Psoas muscle (tissue), 8 donors: Measurements from ENCODE around the gene PRSS8. TPM values are rescaled to one million over a fixed set of nuclear protein-coding genes. Genes with fewer than 3 reads are reported as not detected.

Experiments used
- ATAC-seq, 4 donors: fragments of 200-7000 bp; cut with Tn5 transposase; one replicate each; pipeline ENCODE4 v1.9.1; 2020; ENCODE audit warnings: moderate library complexity in 3 of 4, mild to moderate bottlenecking in 2 of 4
- DNase-seq, 2 donors: peaks; one replicate each; pipeline ENCODE4 v3.0.0-alpha.2; 2020
- H3K27ac ChIP-seq: fragments of 200-600 bp; one replicate; pipeline ENCODE4 v1.8.0; 2022
- H3K27me3 ChIP-seq, 3 donors: fragments of 200-600 bp in 1 of 3; one replicate each; pipeline versions ENCODE4 v1.6.1 to v1.8.0; 2013 to 2022; ENCODE audit warnings: low read length in 2 of 3, mild to moderate bottlenecking in 2 of 3, moderate library complexity in 1 of 3; ENCODE audit not compliant: insufficient read depth in 3 of 3
- H3K36me3 ChIP-seq, 2 donors: fragments of 200-600 bp in 1 of 2; one replicate each; pipeline versions ENCODE4 v1.6.1 to v1.8.0; 2013 to 2022; ENCODE audit warnings: low read depth in 1 of 2, mild to moderate bottlenecking in 1 of 2, moderate library complexity in 1 of 2; ENCODE audit not compliant: insufficient read depth in 1 of 2
- H3K4me1 ChIP-seq: fragments of 200-600 bp; one replicate; pipeline ENCODE4 v1.8.0; 2022
- H3K4me3 ChIP-seq: fragments of 200-600 bp; one replicate; pipeline ENCODE4 v1.8.0; 2022; ENCODE audit warnings: mild to moderate bottlenecking
- H3K9me3 ChIP-seq: fragments of 200-600 bp; one replicate; pipeline ENCODE4 v1.8.0; 2022
- CTCF ChIP-seq: fragments of 200-600 bp; IDR thresholded peaks from one replicate; pipeline ENCODE4 v1.8.0; 2022; ENCODE audit warnings: antibody characterized with exemption
- WGBS, 3 donors: extraction: QIAGEN DNeasy Blood & Tissue Kit; methylation state at CpG; one replicate each; pipeline versions ENCODE4 v1.1.6 to v1.1.7; 2013; 5-methylcytosine and 5-hydroxymethylcytosine counted together
- intact Hi-C, 2 donors: fragments of 100-400 bp; cut with DNase I; formaldehyde crosslinking; loops; one replicate each; pipeline versions ENCODE4 v1.11.0 to v1.14.2; 2022
- polyA plus RNA-seq, 3 donors: library from polyadenylated mRNA; stranded (reverse); fragments of 200-250 nt; gene quantifications; one replicate each; pipeline ENCODE4 v1.2.3, GENCODE V29; 2013
- total RNA-seq, 4 donors: library from RNA; stranded (reverse); fragmentation: NEBNext Ultra II Directional in 2 of 4; extraction: Animal tissue kit (Norgen Biotek cat#: 25700) in 2 of 4; gene quantifications; one replicate each; pipeline versions ENCODE4 v1.2.1 to v1.2.4, GENCODE V29; 2021 to 2023
- donor health status: healthy with polysubstance abuse.
- donor health status: DM: no; HTN: no; CAD: no; lungs with moderate emphysema.
- donor health status: Bipolar disorder and iron deficiency.
- donor health status: healthy.
- donor health status: DM: yes; HTN: yes; CAD: no.
- donor health status: DM: no; HTN: no; CAD: no.
- donor health status: DM: no; HTN: no; CAD: no.
- donor health status: DM: yes; HTN: yes; CAD: no.

PRSS8 gene
- total and polyA plus RNA-seq, 7 donors = 0.07 to 0.22 TPM; not detected in 5

GRCh38 chr16:31082368-31083045 is 53.0 kb downstream of the PRSS8 start:
- no peak for ATAC-seq
- Histone ChIP-seq H3K27ac (no peak overlapping the region), H3K27me3 (no peaks in the 10 kb centered on the region), H3K4me1 (peaks cover 7% of the 10 kb centered on the region), H3K36me3 (peaks cover 4 to 88% of the 10 kb centered on the region in 2 donors), H3K9me3 (no peaks in the 10 kb centered on the region), H3K4me3 (no peak overlapping the region)
- intact Hi-C loops = no loop called here
- WGBS, 3 donors = 67 to 68% (median 67%) methylated on average over 14 of the region's 14 CpGs
- DNase-seq = no peak
- no peak for TF ChIP-seq CTCF

Other genes with a start within 250 kb of the PRSS8 start
- 10 to 100 TPM; 13.9 to 18.1 (median 15.1) TPM for gene BCL7C, start 241.7 kb downstream of the PRSS8 start, total RNA-seq
- 10 to 100 TPM; 18.9 to 40.9 (median 30.2) TPM for gene BCL7C, start 241.7 kb downstream of the PRSS8 start, polyA plus RNA-seq
- 10 to 100 TPM in 1 of 4 donors, 1 to 10 TPM in 3; 8.5 to 16.6 (median 9.4) TPM for gene CTF1, start 239.1 kb downstream of the PRSS8 start, total RNA-seq
- gene CTF1, start 239.1 kb downstream of the PRSS8 start, polyA plus RNA-seq = 1 to 10 TPM; 4.9 to 5.5 (median 5.2) TPM
- 1 to 10 TPM; 3.4 to 4.2 (median 4.1) TPM for gene FBXL19, start 212.2 kb downstream of the PRSS8 start, total RNA-seq
- gene FBXL19, start 212.2 kb downstream of the PRSS8 start, polyA plus RNA-seq = 1 to 10 TPM; 2.8 to 5.4 (median 2.8) TPM
- gene ORAI3, start 186.7 kb downstream of the PRSS8 start, total RNA-seq = 1 to 10 TPM; 3.6 to 5.8 (median 5.5) TPM
- 1 to 10 TPM; 3.5 to 6.0 (median 4.0) TPM for gene ORAI3, start 186.7 kb downstream of the PRSS8 start, polyA plus RNA-seq
- gene SETD1A, start 178.0 kb downstream of the PRSS8 start, total RNA-seq = 10 to 100 TPM; 13.3 to 19.0 (median 16.2) TPM
- 10 to 100 TPM in 1 of 3 donors, 1 to 10 TPM in 2; 7.9 to 15.9 (median 9.4) TPM for gene SETD1A, start 178.0 kb downstream of the PRSS8 start, polyA plus RNA-seq
- 10 to 100 TPM in 1 of 4 donors, 1 to 10 TPM in 3; 3.2 to 12.8 (median 5.4) TPM for gene HSD3B7, start 150.5 kb downstream of the PRSS8 start, total RNA-seq
- gene HSD3B7, start 150.5 kb downstream of the PRSS8 start, polyA plus RNA-seq = 1 to 10 TPM; 3.5 to 4.9 (median 4.1) TPM
- under 1 TPM in 3 of 4 donors, not detected in 1; 0.11 to 0.64 (median 0.26) TPM for gene STX1B, start 125.1 kb downstream of the PRSS8 start, total RNA-seq
- gene STX1B, start 125.1 kb downstream of the PRSS8 start, polyA plus RNA-seq = under 1 TPM; 0.04 to 0.14 (median 0.05) TPM
- gene STX4, start 102.2 kb downstream of the PRSS8 start, total RNA-seq = 10 to 100 TPM; 47.6 to 57.8 (median 51.6) TPM
- 100 to 1,000 TPM in 1 of 3 donors, 10 to 100 TPM in 2; 61.8 to 123 (median 83.3) TPM for gene STX4, start 102.2 kb downstream of the PRSS8 start, polyA plus RNA-seq
- gene ZNF668, start 61.5 kb downstream of the PRSS8 start, total RNA-seq = 1 to 10 TPM; 5.3 to 7.5 (median 5.8) TPM
- 10 to 100 TPM in 2 of 3 donors, 1 to 10 TPM in 1; 7.2 to 12.3 (median 10.9) TPM for gene ZNF668, start 61.5 kb downstream of the PRSS8 start, polyA plus RNA-seq
- 10 to 100 TPM in 2 of 4 donors, 1 to 10 TPM in 2; 8.4 to 22.6 (median 12.3) TPM for gene ZNF646, start 61.3 kb downstream of the PRSS8 start, total RNA-seq
- 10 to 100 TPM in 1 of 3 donors, 1 to 10 TPM in 2; 4.0 to 20.8 (median 5.9) TPM for gene ZNF646, start 61.3 kb downstream of the PRSS8 start, polyA plus RNA-seq
- under 1 TPM; 0.32 to 0.90 (median 0.48) TPM for gene PRSS53, start 46.8 kb downstream of the PRSS8 start, total RNA-seq
- gene PRSS53, start 46.8 kb downstream of the PRSS8 start, polyA plus RNA-seq = under 1 TPM; 0.17 to 0.56 (median 0.31) TPM
- gene VKORC1, start 40.9 kb downstream of the PRSS8 start, total RNA-seq = 10 to 100 TPM; 13.3 to 17.8 (median 16.5) TPM
- 10 to 100 TPM; 28.6 to 57.0 (median 48.3) TPM for gene VKORC1, start 40.9 kb downstream of the PRSS8 start, polyA plus RNA-seq
- 10 to 100 TPM; 36.7 to 72.8 (median 55.4) TPM for gene BCKDK, start 27.3 kb downstream of the PRSS8 start, total RNA-seq
- gene BCKDK, start 27.3 kb downstream of the PRSS8 start, polyA plus RNA-seq = 10 to 100 TPM; 46.6 to 58.6 (median 47.3) TPM
- gene KAT8, start 18.1 kb downstream of the PRSS8 start, total RNA-seq = 10 to 100 TPM; 39.9 to 75.4 (median 61.2) TPM
- 10 to 100 TPM; 36.1 to 56.7 (median 51.2) TPM for gene KAT8, start 18.1 kb downstream of the PRSS8 start, polyA plus RNA-seq
- gene PRSS36, start 14.3 kb upstream of the PRSS8 start, total RNA-seq = 1 to 10 TPM in 1 of 4 donors, under 1 TPM in 3; 0.47 to 1.1 (median 0.67) TPM
- 1 to 10 TPM in 2 of 3 donors, under 1 TPM in 1; 0.24 to 1.7 (median 1.3) TPM for gene PRSS36, start 14.3 kb upstream of the PRSS8 start, polyA plus RNA-seq
- gene FUS, start 44.4 kb upstream of the PRSS8 start, total RNA-seq = 100 to 1,000 TPM; 133 to 246 (median 160) TPM
- gene FUS, start 44.4 kb upstream of the PRSS8 start, polyA plus RNA-seq = 100 to 1,000 TPM; 117 to 185 (median 159) TPM
- gene PYCARD, start 67.0 kb upstream of the PRSS8 start, total RNA-seq = 1 to 10 TPM; 2.6 to 3.2 (median 3.0) TPM
- 1 to 10 TPM; 2.1 to 4.9 (median 3.4) TPM for gene PYCARD, start 67.0 kb upstream of the PRSS8 start, polyA plus RNA-seq
- 100 to 1,000 TPM; 155 to 236 (median 229) TPM for gene TRIM72, start 78.4 kb upstream of the PRSS8 start, total RNA-seq
- gene TRIM72, start 78.4 kb upstream of the PRSS8 start, polyA plus RNA-seq = 100 to 1,000 TPM in 1 of 3 donors, 10 to 100 TPM in 2; 62.9 to 132 (median 64.8) TPM
- not detected for gene PYDC1, start 81.4 kb upstream of the PRSS8 start, total RNA-seq
- not detected for gene PYDC1, start 81.4 kb upstream of the PRSS8 start, polyA plus RNA-seq
- 1 to 10 TPM; 3.2 to 5.9 (median 3.9) TPM for gene ITGAM, start 124.2 kb upstream of the PRSS8 start, total RNA-seq
- gene ITGAM, start 124.2 kb upstream of the PRSS8 start, polyA plus RNA-seq = 1 to 10 TPM in 2 of 3 donors, under 1 TPM in 1; 0.52 to 2.5 (median 1.4) TPM
- 1 to 10 TPM; 1.7 to 2.6 (median 2.1) TPM for gene ITGAX, start 219.4 kb upstream of the PRSS8 start, total RNA-seq
- under 1 TPM; 0.34 to 0.70 (median 0.39) TPM for gene ITGAX, start 219.4 kb upstream of the PRSS8 start, polyA plus RNA-seq